HG03039 (cell line): ENCODE measurements around the gene DNAJC1.
"Not testable (repeated sequence)": the region's sequence is repeated elsewhere in the genome, so short reads cannot be mapped to it uniquely, and the experiment has no call there.

ENCODE experiments used
- ATAC-seq: cut with Tn5 transposase; IDR thresholded peaks from one replicate; pipeline ENCODE4 v1.9.1; 2021; ENCODE audit warnings: mild to moderate bottlenecking, moderate library complexity; ENCODE audit not compliant: unreplicated experiment

Gene DNAJC1

DNA sequence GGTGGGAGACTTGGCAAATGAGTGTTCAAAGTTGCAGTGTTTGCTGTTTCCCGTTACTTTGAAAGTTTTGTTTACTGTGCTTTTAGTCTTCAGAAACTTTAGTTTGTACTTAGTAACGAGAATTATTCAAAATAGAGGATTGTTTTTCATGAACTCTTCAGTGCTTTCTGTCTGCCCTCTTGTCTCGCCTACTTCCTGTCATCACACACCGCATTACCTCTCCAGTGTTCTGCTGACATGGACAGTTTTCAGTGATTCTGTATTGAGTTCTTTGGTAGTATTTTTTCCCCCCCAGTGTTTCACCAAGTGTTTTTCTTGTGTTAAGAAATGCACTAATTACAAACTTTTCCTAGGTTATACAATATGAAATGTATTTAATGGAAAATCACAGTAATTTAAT, 262.5 kb downstream of the DNAJC1 start:
- ATAC-seq: no peak

- ATAC-seq: no peak
These were observed 266.4 kb downstream of the DNAJC1 start for GRCh38 chr10:21737106-21737505.

DNA sequence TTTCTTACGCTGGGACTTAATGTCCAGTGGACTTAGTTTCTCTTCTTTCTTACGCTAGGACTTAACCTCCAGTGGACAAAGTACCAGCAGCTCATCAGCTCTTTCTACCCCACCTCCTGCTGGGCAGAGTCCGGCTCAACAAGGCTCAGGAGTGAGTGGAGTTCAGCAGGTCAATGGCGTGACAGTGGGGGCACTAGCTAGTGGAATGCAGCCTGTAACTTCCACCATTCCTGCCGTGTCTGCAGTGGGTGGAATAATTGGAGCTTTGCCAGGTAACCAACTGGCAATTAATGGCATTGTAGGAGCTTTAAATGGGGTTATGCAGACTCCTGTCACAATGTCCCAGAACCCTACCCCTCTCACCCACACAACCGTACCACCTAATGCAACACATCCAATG, 269.8 kb downstream of the DNAJC1 start:
- ATAC-seq: no peak

- peak; percentile 79 for ATAC-seq
These were observed 271.3 kb downstream of the DNAJC1 start for GRCh38 chr10:21732067-21732772.

- ATAC-seq: no peak
These were observed 274.9 kb downstream of the DNAJC1 start for GRCh38 chr10:21728618-21729017.

DNA sequence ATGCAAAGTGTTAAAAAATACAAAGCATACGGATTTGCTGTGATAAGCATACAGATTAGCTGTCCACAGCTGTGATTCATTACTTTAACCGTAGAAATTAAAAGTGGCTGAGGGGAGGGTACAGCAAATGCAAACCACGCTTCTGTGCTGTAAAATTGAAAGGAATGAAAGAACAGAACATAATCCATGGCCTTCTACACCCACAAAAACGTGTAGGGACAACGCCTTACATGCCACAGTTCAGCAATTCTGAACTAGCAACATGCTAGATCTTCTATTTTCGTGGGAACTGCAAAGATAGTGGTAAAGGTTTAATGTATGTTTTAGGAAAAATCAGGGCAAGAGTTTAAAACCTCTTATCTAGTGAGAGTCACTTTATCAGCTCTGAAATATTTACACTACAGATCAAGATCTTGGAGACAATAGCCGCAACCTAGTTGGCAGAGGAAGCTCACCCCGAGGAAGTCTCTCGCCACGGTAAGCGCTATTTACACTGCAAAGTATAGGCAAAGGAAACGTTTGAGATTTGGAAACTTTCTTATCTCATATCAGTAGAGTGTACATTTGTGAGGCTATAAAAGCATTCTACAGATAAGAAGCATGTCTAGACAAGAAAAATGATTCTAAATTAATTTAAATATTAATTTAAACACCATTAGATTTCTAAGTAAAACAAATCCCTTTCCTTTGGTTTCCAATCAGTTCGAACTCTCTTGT, 275.9 kb downstream of the DNAJC1 start:
- no peak for ATAC-seq

DNA sequence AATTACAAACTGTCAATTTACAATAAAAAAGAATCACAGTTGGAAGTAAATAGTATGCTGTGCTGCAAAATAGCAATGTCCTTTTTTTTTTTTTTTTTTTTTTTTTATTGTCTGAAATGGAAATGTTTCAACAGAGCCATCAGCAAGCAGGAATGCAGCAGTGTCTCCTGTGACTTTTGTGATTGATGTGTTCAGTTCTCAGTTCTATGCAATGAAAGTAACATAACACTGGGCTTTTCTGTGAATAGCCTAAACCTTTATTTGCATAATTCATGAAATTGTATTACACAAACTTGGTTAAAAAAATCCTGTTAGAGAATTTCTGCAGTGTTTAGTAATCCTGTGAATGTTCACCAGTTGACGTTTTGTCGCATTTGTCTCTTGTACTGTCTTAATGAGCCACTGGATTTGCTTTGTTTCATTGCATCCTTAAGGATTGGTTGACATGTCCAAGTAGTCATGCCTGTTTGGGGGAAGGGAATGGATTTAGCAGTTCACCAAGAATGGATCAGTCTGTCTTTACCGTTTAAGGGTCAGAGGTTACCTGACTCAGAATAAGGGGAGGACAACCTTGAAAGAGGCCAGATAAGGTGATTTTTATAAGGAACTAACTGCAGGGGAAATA, 276.8 kb downstream of the DNAJC1 start:
- no peak for ATAC-seq

- ATAC-seq: no peak
These were observed 278.7 kb downstream of the DNAJC1 start for GRCh38 chr10:21724687-21725367.

GRCh38 chr10:21724020-21724589, 279.4 kb downstream of the DNAJC1 start:
- no peak for ATAC-seq

DNA sequence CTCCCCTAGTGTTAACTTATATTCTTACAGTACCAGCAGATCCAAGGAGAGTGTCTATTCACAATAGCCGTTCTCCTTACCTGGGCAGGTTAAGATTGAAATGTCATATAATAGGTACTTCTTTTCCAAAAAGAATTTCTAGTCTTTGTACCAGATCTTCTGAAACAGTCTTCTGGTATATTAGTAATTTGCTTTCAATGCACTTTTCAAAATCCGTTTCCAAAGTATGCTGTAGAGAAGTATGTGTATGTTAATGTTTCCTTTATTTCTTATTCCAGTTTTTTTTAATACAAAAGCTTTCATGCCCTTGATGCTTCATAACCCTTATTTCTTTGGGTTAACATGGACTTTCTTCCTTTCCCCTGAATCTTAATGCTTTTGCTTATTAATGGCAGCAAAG, 281.3 kb downstream of the DNAJC1 start:
- ATAC-seq: no peak

- ATAC-seq: no peak
These were observed 282.4 kb downstream of the DNAJC1 start for GRCh38 chr10:21721000-21721665.

DNA sequence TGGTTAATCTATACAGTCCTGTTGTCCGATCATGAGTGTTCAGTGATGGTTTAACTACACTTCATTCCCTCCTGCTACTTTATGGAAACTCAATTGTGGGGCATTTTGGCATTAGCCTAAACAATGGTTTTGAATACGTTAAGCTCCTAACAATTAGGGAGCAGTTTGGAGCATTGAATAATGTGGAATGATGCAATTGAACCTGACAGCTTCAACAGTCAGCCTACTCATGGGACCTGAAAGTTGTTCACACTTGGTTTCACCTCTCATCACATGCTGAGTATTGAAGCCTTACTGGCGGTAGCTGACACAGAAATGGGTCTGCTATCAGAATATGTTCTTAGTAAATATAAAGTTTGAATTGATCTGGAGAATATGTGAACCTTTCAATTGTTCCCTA, 283.4 kb downstream of the DNAJC1 start:
- ATAC-seq: no peak

- no peak for ATAC-seq
These were observed 284.0 kb downstream of the DNAJC1 start for GRCh38 chr10:21719502-21719901.

GRCh38 chr10:21717437-21718054, 286.0 kb downstream of the DNAJC1 start:
- ATAC-seq: not testable (repeated sequence)

- ATAC-seq: no peak
These were observed 287.9 kb downstream of the DNAJC1 start for GRCh38 chr10:21715531-21716195.

- no peak for ATAC-seq
These were observed 290.6 kb downstream of the DNAJC1 start for GRCh38 chr10:21712975-21713374.

DNA sequence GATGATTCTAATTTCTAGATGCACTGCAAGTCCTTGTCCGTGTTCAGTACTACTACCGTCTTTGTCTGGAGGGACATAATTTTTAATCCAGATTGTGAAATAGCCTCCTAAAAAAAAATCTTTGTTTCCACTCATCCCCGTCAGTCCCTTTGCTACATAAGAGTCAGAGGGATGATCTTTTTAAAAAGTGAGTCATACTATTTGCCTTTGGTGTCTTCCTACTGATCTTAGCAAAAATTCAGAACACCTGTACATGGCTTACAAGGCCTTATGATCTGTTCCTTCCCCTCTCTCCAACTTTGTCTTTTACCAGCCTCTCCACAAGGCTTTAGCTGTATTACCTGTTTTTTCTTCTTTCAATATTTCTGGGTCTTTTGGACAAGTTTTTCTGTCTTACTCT, 296.0 kb downstream of the DNAJC1 start:
- no peak for ATAC-seq
